Immature natural killer cell (primary cell): Measurements from ENCODE around the gene IL2RA. TPM values are rescaled to one million over a fixed set of nuclear protein-coding genes. Genes with fewer than 3 reads are reported as not detected.

Source experiments
- DNase-seq, 3 donors: peaks; one replicate each; pipeline ENCODE4 v3.0.0; 2022; ENCODE audit warnings: mixed read lengths in 1 of 3
- H3K27ac Mint-ChIP-seq, 6 donors: one replicate each; pipeline ENCODE4 v1.8.0; 2020; ENCODE audit warnings: mixed read lengths in 6 of 6, mild to moderate bottlenecking in 5 of 6, inconsistent platforms in 4 of 6, moderate library complexity in 3 of 6
- H3K27me3 Mint-ChIP-seq, 3 donors: one replicate each; pipeline ENCODE4 v1.8.0; 2020 to 2021; ENCODE audit warnings: low read depth in 3 of 3, mild to moderate bottlenecking in 3 of 3, mixed read lengths in 3 of 3, moderate library complexity in 3 of 3, inconsistent platforms in 1 of 3
- H3K36me3 Mint-ChIP-seq, 3 donors: one replicate each; pipeline ENCODE4 v1.8.0; 2020; ENCODE audit warnings: mixed read lengths in 3 of 3, inconsistent platforms in 2 of 3, mild to moderate bottlenecking in 2 of 3
- H3K4me1 Mint-ChIP-seq, 2 donors: one replicate each; pipeline ENCODE4 v1.8.0; 2020; ENCODE audit warnings: inconsistent platforms in 2 of 2, mild to moderate bottlenecking in 2 of 2, mixed read lengths in 2 of 2, moderate library complexity in 1 of 2
- H3K4me3 Mint-ChIP-seq, 5 donors: one replicate each; pipeline ENCODE4 v1.8.0; 2020; ENCODE audit warnings: mild to moderate bottlenecking in 5 of 5, mixed read lengths in 5 of 5, inconsistent platforms in 3 of 5, moderate library complexity in 3 of 5
- H3K9me3 Mint-ChIP-seq, 6 donors: one replicate each; pipeline ENCODE4 v1.8.0; 2020; ENCODE audit warnings: mild to moderate bottlenecking in 6 of 6, mixed read lengths in 6 of 6, inconsistent platforms in 4 of 6, moderate library complexity in 3 of 6
- polyA plus RNA-seq, 3 donors: library from polyadenylated mRNA; unstranded; fragments of 300-500 nt; fragmentation: Illumina TruSeq; gene quantifications; one replicate each; pipeline ENCODE4 v1.2.3, GENCODE V29; 2021

Gene IL2RA
- polyA plus RNA-seq, 3 donors from 2014 or later, result 2.7 to 3.9 (median 3.6) TPM

DNA sequence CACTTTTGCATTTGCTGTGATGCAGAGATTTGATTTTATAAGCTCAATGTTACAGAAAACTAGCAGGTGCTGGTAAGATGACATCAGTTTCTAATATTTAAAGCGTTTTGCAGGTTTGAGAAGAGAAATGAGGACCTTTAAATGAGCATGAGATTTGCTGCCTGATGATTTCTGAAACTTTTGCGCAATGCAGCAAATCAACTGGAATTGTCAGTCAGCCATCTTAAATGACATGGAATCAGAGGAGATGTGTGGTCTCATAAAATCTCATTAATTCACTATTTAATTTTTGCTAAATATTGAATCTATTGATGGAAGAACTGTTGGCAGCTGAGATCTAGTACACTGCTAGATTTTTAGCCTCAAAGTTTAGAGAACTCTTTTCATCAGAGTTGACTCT lies 30.6 kb upstream of the IL2RA start:
- H3K9me3 Mint-ChIP-seq, result no peaks in the 10 kb centered on the region
- H3K27me3 Mint-ChIP-seq, result peaks cover 5 to 9% (median 6%) of the 10 kb centered on the region in 3 donors
- DNase-seq, result no peak
- no peak overlapping the region for H3K4me3 Mint-ChIP-seq
- peaks cover 0 to 7% (median 4%) of the 10 kb centered on the region in 3 donors for H3K36me3 Mint-ChIP-seq
- H3K27ac Mint-ChIP-seq, result peak overlapping the region in 1 of 6 donors; percentile 24
- peaks cover 61 to 80% of the 10 kb centered on the region in 2 donors for H3K4me1 Mint-ChIP-seq

DNA sequence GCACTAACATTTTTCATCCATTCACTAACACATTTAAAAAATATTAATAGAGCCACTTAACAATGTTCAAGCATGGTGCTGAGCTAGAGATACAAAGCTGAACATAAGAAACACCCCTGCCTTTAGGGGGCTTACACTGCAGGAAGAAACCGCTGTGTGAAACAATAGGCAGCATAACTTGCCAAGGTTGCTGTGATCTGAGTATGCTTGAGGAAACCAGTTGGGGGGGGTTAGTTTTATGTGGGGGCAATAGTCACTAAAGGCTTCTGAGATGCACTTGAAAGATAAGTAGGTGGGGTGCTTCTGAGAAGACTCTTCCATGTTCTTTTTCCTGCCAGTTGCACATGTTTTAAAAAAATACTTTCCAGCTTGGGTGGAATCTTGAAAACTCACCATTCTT lies 29.5 kb upstream of the IL2RA start:
- Mint-ChIP-seq H3K9me3 (no peaks in the 10 kb centered on the region), H3K4me1 (peaks cover 67 to 80% of the 10 kb centered on the region in 2 donors), H3K27ac (peak overlapping the region in 3 of 6 donors; percentile 48 to 60 (median 53)), H3K36me3 (no peaks in the 10 kb centered on the region), H3K27me3 (peaks cover 6 to 10% (median 6%) of the 10 kb centered on the region in 3 donors), H3K4me3 (peak overlapping the region in 3 of 5 donors; percentile 10 to 28 (median 22))
- no peak for DNase-seq

GRCh38 chr10:6089334-6090219 lies 27.4 kb upstream of the IL2RA start:
- Mint-ChIP-seq H3K4me1 (peaks cover 60 to 66% of the 10 kb centered on the region in 2 donors), H3K4me3 (peak overlapping the region; percentile 79 to 95 (median 88)), H3K27ac (peak overlapping the region; percentile 26 to 89 (median 84)), H3K9me3 (no peaks in the 10 kb centered on the region), H3K27me3 (peaks cover 9 to 13% (median 9%) of the 10 kb centered on the region in 3 donors), H3K36me3 (peaks cover 0 to 3% (median 0%) of the 10 kb centered on the region in 3 donors)
- DNase-seq, result peak; percentile 17 to 25 (median 18)

- H3K27ac Mint-ChIP-seq, result peak within 1 kb of the TSS; percentile 26 to 89 (median 84)
- peaks cover 0 to 3% (median 0%) of the 10 kb centered on the region in 3 donors for H3K36me3 Mint-ChIP-seq
- H3K9me3 Mint-ChIP-seq, result no peaks in the 10 kb centered on the region
- H3K27me3 Mint-ChIP-seq, result peaks cover 9 to 13% (median 11%) of the 10 kb centered on the region in 3 donors
- peaks cover 54 to 59% of the 10 kb centered on the region in 2 donors for H3K4me1 Mint-ChIP-seq
- peak; percentile 98 to 99 (median 99) for DNase-seq
- H3K4me3 Mint-ChIP-seq, result peak within 1 kb of the TSS; percentile 79 to 95 (median 88)
Measured at GRCh38 chr10:6088721-6089333, 26.7 kb upstream of the IL2RA start, which contains the start of gene RBM17. Gene RBM17 (plus strand): TSS chr10:6089034. CDS start chr10:6097066, 8,032 bp downstream.

DNA sequence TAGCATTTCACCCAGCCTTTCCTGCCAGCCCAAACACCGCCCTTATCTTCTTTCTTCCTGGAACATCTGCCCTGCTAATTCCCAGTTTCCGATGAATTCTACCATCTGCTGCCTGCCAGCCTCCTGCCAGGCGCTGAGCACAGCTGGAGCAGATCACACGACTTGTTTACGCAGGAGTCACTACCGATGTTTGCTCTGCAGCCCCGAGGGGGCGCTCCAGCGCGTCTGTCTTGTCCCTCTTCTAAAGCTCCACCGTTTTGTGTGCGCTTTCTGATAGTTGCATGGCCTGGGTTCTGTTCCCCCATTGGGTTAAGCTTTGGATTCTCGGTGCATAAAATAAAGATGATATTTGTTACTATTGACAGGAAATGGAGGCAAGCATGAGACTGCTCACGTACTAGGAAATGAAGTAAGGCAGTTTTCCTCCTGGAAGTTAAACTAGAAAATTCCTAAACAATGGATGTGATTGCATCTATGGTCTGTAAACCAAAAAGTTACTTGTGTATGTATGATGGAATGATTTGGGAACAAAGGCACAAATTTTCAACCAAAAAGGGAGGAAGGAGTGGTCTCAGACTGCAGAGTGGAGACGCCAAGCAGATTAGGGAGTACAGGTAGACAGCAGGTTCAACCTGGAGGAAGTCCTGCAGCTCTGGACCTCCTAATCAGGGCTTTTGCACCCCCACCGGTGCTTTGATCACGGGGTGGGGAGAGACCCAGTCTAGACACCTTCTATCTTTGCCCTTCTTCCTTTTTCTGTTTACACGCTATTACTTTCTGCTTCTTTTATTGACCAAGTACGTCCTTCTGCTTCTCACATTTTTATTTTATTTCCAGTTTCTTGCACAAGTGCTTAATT lies 24.4 kb upstream of the IL2RA start:
- Mint-ChIP-seq H3K27me3 (peaks cover 11 to 20% (median 13%) of the 10 kb centered on the region in 3 donors), H3K4me1 (peaks cover 38 to 41% of the 10 kb centered on the region in 2 donors), H3K36me3 (peaks cover 0 to 3% (median 0%) of the 10 kb centered on the region in 3 donors), H3K4me3 (peak overlapping the region; percentile 54 to 82 (median 79)), H3K9me3 (no peaks in the 10 kb centered on the region), H3K27ac (peak overlapping the region in 4 of 6 donors; percentile 0 to 87 (median 46))
- DNase-seq, result peak; percentile 69 to 76 (median 70)

DNA sequence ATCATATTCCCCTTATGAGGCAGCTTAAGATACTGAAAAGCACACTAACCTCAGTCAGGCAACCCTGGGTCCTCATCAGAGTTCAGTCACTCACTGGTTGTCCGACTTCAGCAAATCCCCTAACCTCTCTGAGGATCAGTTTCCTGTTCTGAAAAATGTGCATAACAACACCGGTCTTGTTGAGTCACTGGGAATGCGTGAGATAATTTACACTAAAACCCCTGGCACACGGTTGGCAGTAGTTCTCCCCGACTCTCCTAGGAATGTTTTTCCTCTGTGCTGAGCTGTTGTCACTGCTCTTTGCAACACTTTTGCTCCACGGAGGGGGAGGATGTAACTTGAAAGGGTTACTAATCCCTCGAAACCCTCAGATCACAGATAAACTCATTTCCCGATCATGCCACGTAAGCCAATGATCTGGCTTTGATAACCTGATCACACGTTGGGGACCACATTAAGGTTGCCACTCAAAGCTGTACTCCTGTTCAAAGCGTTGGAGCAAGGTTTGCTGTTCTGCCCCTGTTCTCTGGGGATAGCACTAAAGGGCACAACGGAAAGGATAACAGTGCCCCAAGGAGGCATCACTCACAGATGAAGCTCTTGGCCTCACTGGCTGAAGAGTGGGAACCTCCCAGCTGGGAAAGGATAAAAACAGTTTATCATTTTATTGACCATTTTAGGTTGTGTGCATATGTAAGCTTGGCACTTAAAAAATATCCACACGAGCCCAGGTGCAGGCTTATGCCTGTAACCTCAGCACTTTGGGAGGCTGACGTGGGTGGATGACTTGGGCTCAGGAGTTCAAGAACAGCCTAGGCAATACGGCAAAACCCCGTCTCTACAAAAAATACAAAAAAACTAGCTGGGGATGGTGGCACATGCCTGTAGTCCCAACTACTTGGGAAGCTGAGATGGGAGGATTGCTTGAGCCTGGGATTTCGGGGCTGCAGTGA lies 21.6 kb upstream of the IL2RA start:
- Mint-ChIP-seq H3K4me1 (peaks cover 18 to 20% of the 10 kb centered on the region in 2 donors), H3K9me3 (no peaks in the 10 kb centered on the region), H3K36me3 (peaks cover 0 to 3% (median 0%) of the 10 kb centered on the region in 3 donors), H3K4me3 (no peak overlapping the region), H3K27me3 (peaks cover 8 to 20% (median 14%) of the 10 kb centered on the region in 3 donors), H3K27ac (no peak overlapping the region)
- DNase-seq, result no peak

DNA sequence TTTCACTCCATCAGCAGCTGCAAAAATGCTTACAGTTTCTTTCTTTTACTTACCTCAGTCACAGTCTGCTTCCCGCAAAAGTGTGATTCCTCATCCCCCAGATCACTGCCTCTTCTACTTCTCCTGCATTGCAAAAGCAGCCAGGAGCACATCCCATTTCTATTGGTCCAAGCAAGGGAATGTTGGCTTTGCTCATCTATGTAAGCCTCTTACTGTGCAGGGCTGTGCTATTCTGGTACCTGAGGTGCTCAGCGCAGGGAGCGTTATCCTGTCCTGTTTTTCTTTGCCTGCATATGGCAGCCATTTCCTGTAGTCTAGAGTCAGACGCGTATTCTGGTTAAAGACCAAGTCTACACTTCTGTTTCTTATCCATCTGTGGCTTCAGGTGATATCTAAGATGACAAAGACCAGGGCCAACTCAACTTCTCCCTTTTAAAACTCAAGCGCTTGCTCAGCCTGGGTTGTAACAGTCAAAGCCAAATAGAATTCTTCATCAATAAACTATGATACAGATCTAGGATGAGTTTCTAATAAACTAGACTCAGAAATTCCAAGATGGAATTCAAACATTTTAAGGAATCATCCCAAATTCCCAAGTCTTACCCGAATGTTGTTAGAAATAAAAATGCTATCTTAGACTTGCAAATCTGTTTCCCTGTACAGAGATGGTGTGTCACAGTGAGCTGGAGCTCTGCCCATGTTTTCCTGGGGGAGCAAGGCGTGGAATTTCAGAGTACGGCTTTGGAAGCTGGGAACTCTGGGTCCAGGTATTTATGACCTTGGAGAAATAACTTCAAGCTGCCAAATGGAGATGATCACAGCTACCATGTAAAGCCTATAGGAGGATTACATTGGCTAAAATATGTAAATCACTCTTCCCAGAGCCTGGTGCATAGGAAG lies 20.6 kb upstream of the IL2RA start:
- Mint-ChIP-seq H3K36me3 (peaks cover 0 to 3% (median 0%) of the 10 kb centered on the region in 3 donors), H3K9me3 (no peaks in the 10 kb centered on the region), H3K27ac (no peak overlapping the region), H3K4me3 (no peak overlapping the region), H3K27me3 (peaks cover 7 to 14% (median 8%) of the 10 kb centered on the region in 3 donors), H3K4me1 (peaks cover 13% of the 10 kb centered on the region in 2 donors)
- DNase-seq, result no peak

- Mint-ChIP-seq H3K4me3 (no peak overlapping the region), H3K9me3 (no peaks in the 10 kb centered on the region), H3K36me3 (no peaks in the 10 kb centered on the region), H3K27me3 (peaks cover 4 to 11% (median 7%) of the 10 kb centered on the region in 3 donors), H3K27ac (no peak overlapping the region), H3K4me1 (peaks cover 0 to 1% of the 10 kb centered on the region in 2 donors)
- no peak for DNase-seq
Measured at GRCh38 chr10:6080417-6080973, 18.3 kb upstream of the IL2RA start.

- Mint-ChIP-seq H3K27me3 (peaks cover 4 to 17% (median 13%) of the 10 kb centered on the region in 3 donors), H3K27ac (no peak overlapping the region), H3K36me3 (peaks cover 0 to 8% (median 0%) of the 10 kb centered on the region in 3 donors), H3K4me1 (peaks cover 0 to 1% of the 10 kb centered on the region in 2 donors), H3K4me3 (no peak overlapping the region), H3K9me3 (no peaks in the 10 kb centered on the region)
- no peak for DNase-seq
Measured at GRCh38 chr10:6079044-6079443, 16.9 kb upstream of the IL2RA start.

DNA sequence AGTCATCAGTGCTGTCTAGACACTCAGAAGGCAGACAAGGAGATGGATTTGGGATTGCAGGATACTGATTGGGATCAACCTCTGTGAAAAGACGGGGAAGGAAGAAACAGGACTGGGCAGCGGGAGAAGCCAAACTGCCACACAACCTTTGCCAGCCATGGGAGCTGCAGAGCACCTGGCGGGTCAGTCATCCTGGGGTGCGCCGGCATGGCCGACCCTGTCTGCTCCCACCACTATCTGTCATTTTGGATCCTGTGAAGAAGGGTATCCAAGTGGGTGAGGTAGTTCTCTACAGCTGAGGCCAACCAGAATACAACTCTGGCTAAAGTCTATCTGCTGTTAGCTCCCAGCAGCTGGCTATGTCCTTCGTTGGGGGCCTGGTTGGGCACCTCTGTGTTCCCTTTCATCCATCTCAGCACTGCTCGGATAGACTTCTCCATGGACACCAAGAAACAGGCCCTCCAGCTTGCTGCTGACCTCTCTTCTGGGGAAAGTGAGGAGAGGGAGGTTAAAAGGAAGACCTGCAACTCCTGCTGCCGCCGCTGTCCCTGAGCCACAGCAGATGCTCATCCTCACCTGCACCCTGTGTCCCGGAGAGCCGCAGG lies 15.0 kb upstream of the IL2RA start:
- Mint-ChIP-seq H3K36me3 (peaks cover 0 to 8% (median 0%) of the 10 kb centered on the region in 3 donors), H3K4me3 (no peak overlapping the region), H3K9me3 (no peaks in the 10 kb centered on the region), H3K4me1 (peaks cover 0 to 2% of the 10 kb centered on the region in 2 donors), H3K27ac (no peak overlapping the region), H3K27me3 (peaks cover 4 to 15% (median 14%) of the 10 kb centered on the region in 3 donors)
- no peak for DNase-seq
